Measurements from ENCODE around the gene TAPBPL. TPM values are rescaled to one million over a fixed set of nuclear protein-coding genes. Genes with fewer than 3 reads are reported as not detected.

The TAPBPL gene
- total and polyA plus RNA-seq, 2 of the 13 experiments (the other 11 are each of a cell fraction or from before 2014, with no cell fraction given), result 10.0 to 14.5 TPM

GRCh38 chr12:6492838-6493496 lies 41.1 kb downstream of the TAPBPL start, which contains the start of gene MRPL51 (continued):
- TF ChIP-seq ZBTB25 (CRISPR knock-in tag; IDR thresholded peaks at IDR 0.05) (no peak), ARID4A (CRISPR knock-in tag; IDR thresholded peaks at IDR 0.05; ENCODE audit: borderline replicate concordance) (peak; percentile 54; the same call in 1 of the 2 replicates), PAF1 (CRISPR knock-in tag; IDR thresholded peaks at IDR 0.05) (no peak), ZNF264 (CRISPR knock-in tag; IDR thresholded peaks at IDR 0.05) (peak; percentile 19; the same call in 1 of the 2 replicates), ZNF891 (CRISPR knock-in tag; IDR thresholded peaks at IDR 0.05) (no peak), ZBED4 (CRISPR knock-in tag; IDR thresholded peaks at IDR 0.05; ENCODE audit: borderline replicate concordance) (no peak), CERS6 (CRISPR knock-in tag; IDR thresholded peaks at IDR 0.05) (no peak), GFI1 (CRISPR knock-in tag; IDR thresholded peaks at IDR 0.05; ENCODE audit: borderline replicate concordance) (no peak; the same call in 1 of the 2 replicates), CREB1 (IDR thresholded peaks at IDR 0.05) (peak; percentile 55), CREB1 (CRISPR knock-in tag; IDR thresholded peaks at IDR 0.05) (peak; percentile 89), SMAD1 (CRISPR knock-in tag; IDR thresholded peaks at IDR 0.05; ENCODE audit: borderline replicate concordance, low read depth) (no peak), ERF (CRISPR knock-in tag; IDR thresholded peaks at IDR 0.05) (0 out of 2 replicates have a peak, but pooled peaks have one; percentile 47), ZNF761 (CRISPR knock-in tag; conservative IDR thresholded peaks at IDR 0.05) (peak; percentile 32; the same call in 1 of the 2 replicates)

Data from HepG2 (cell line).